Stimulated activated effector memory CD8-positive, alpha-beta T cell treated with anti-CD3 and anti-CD28 coated beads, Interleukin-12 subunit alpha, Interleukin-12 subunit beta, amount 100 ng/mL, for 72 hours (primary cell): ENCODE measurements around the gene CABP7.

Source experiments
- ATAC-seq: fragments of 150-1000 bp; cut with Tn5 transposase; 2 replicates; pipeline ENCODE4 v1.10.0; 2021
- DNase-seq, 2 donors: peaks; one replicate each; pipeline ENCODE4 v3.0.0; 2021 to 2022; ENCODE audit warnings: low spot score in 2 of 2
- H3K27ac Mint-ChIP-seq: one replicate; pipeline ENCODE4 v1.8.0; 2022; ENCODE audit warnings: mild to moderate bottlenecking, mixed read lengths
- H3K36me3 Mint-ChIP-seq: one replicate; pipeline ENCODE4 v1.8.0; 2022; ENCODE audit warnings: mild to moderate bottlenecking, mixed read lengths
- H3K4me1 Mint-ChIP-seq: one replicate; pipeline ENCODE4 v1.8.0; 2022; ENCODE audit warnings: mixed read lengths
- H3K4me3 Mint-ChIP-seq: one replicate; pipeline ENCODE4 v1.8.0; 2022; ENCODE audit warnings: mild to moderate bottlenecking, mixed read lengths
- H3K9me3 Mint-ChIP-seq: one replicate; pipeline ENCODE4 v1.8.0; 2022; ENCODE audit warnings: mixed read lengths

The CABP7 gene

GRCh38 chr22:29765905-29766631 lies 46.3 kb downstream of the CABP7 start:
- H3K4me1 Mint-ChIP-seq, result peaks cover 33% of the 10 kb centered on the region
- peaks cover 34% of the 10 kb centered on the region for H3K36me3 Mint-ChIP-seq
- H3K9me3 Mint-ChIP-seq, result no peaks in the 10 kb centered on the region
- ATAC-seq (peak; percentile 53), DNase-seq (peak in 1 of 2 donors; percentile 13)
- peak overlapping the region; percentile 99 for H3K4me3 Mint-ChIP-seq
- H3K27ac Mint-ChIP-seq, result peak overlapping the region; percentile 99

- H3K27ac Mint-ChIP-seq, result peak within 1 kb of the TSS; percentile 99
- DNase-seq (peak; percentile 75 to 93), ATAC-seq (peak; percentile 94)
- peaks cover 33% of the 10 kb centered on the region for H3K4me1 Mint-ChIP-seq
- H3K9me3 Mint-ChIP-seq, result no peaks in the 10 kb centered on the region
- H3K4me3 Mint-ChIP-seq, result peak within 1 kb of the TSS; percentile 99
- H3K36me3 Mint-ChIP-seq, result peaks cover 37% of the 10 kb centered on the region
Observed at GRCh38 chr22:29766632-29767170, 46.9 kb downstream of the CABP7 start, which contains the start of gene ZMAT5. ZMAT5 (minus strand) TSS chr22:29767007; CDS start chr22:29748544, 18,463 bp downstream.

DNA sequence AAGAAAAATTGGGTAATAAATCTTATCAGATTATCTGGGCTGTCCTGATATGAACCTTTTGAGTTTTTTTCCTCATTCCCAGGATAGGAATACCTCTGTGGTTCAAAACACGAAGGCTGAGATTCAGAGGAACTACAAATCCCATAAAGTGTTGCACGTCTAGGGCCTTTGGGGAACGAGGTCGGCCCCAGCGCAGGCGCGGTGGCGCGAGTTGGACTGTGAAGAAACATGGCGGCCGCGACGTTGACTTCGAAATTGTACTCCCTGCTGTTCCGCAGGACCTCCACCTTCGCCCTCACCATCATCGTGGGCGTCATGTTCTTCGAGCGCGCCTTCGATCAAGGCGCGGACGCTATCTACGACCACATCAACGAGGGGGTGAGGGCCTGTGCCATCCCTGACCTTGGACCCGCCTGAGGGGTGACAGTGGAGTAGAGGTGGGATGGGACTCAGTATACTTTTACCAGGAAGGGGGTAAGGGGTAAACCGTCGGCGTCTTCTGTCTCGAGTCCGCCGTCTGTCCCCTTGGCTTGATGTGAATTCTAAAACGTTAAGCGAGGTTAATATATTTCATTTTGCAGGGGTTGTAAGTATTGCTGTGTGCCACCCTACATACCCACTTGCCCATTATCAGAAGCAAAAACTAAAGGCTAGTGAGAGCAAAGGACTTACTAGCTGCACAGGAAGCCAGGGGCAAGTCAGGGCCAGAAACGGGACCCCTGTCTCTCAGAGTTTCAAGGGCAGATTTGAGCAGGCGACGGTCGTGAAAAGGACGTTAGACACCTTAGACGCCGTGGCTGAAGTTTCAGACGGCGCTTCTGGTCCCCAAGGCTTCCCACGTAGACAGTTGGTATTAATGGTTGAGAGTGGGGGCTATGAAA lies 47.6 kb downstream of the CABP7 start, which contains the start of gene UQCR10:
Gene UQCR10, plus strand, starts transcription at position 199 of the 881 bp plus-strand sequence. Its CDS starts 30 bp downstream, at position 229.
- Mint-ChIP-seq H3K4me3 (peak within 1 kb of the TSS; percentile 99), H3K36me3 (peaks cover 37% of the 10 kb centered on the region), H3K27ac (peak within 1 kb of the TSS; percentile 99), H3K4me1 (peaks cover 33% of the 10 kb centered on the region), H3K9me3 (no peaks in the 10 kb centered on the region)
- DNase-seq (peak; percentile 81 to 95), ATAC-seq (peak; percentile 88)

DNA sequence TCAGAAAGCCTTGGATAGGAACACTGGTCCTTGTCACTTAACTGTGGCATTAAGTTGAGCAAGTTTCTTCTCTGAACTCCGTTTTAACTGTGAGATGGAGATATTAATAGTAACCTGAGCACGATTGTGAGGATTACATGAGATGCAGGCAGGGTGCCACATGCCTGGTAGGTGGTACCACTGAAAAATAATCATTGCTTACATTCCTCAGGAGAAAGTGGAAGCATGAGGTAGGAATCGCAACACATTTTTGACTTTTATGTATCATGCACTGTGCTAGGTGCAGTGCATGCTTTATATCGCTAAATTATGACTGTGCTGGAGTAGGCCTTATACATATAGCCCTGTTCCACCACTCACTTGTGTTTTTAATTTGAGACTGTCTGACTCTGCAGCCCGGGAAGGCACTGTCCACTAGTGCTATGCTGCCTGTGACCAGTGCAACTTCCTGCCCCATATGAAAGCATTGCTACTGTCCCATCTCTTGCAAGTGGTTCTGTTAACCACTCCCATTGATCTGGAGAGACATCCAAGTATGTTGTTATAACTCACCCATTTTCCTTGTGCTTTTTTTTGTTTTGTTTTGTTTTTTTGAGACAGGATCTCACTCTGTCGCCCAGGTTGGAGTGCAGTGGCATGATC lies 48.4 kb downstream of the CABP7 start:
- Mint-ChIP-seq H3K27ac (peak overlapping the region; percentile 99), H3K4me1 (peaks cover 33% of the 10 kb centered on the region)

GRCh38 chr22:29769723-29770321 lies 50.0 kb downstream of the CABP7 start:
- Mint-ChIP-seq H3K27ac (no peak overlapping the region), H3K36me3 (peaks cover 37% of the 10 kb centered on the region), H3K9me3 (no peaks in the 10 kb centered on the region), H3K4me1 (peaks cover 33% of the 10 kb centered on the region), H3K4me3 (no peak overlapping the region)
- ATAC-seq, result no peak
- DNase-seq, result no peak

More for the DNA sequence above, 48.4 kb downstream of the CABP7 start:
- H3K36me3 Mint-ChIP-seq, result peaks cover 37% of the 10 kb centered on the region
- DNase-seq (no peak), ATAC-seq (no peak)
- H3K9me3 Mint-ChIP-seq, result no peaks in the 10 kb centered on the region
- peak overlapping the region; percentile 99 for H3K4me3 Mint-ChIP-seq

DNA sequence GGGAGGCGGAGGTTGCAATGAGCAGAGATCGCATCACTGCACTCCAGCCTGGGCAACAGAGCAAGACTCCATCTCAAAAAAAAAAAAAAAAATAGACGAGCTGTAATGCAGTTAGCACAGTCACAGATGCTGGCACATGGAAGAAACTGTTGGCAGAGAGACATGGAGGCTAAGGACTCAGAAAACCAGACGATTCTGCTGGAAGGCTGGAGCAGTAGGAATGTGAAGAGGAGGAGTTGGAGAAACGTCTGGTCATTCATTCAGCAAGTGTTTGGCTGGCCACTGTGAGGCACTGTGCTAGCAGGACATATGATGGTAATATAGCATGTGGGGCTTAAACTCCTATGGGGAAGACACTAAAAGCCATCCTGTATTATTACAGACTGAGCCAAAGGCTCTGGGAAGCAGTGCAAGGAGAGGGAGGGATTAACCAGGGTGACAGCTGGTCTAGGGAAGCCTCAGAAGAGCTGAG lies 52.4 kb downstream of the CABP7 start:
- H3K4me1 Mint-ChIP-seq, result peaks cover 18% of the 10 kb centered on the region
- H3K36me3 Mint-ChIP-seq, result peaks cover 37% of the 10 kb centered on the region
- no peak for ATAC-seq
- H3K4me3 Mint-ChIP-seq, result no peak overlapping the region
- no peak for DNase-seq
- no peak overlapping the region for H3K27ac Mint-ChIP-seq
- no peaks in the 10 kb centered on the region for H3K9me3 Mint-ChIP-seq

DNA sequence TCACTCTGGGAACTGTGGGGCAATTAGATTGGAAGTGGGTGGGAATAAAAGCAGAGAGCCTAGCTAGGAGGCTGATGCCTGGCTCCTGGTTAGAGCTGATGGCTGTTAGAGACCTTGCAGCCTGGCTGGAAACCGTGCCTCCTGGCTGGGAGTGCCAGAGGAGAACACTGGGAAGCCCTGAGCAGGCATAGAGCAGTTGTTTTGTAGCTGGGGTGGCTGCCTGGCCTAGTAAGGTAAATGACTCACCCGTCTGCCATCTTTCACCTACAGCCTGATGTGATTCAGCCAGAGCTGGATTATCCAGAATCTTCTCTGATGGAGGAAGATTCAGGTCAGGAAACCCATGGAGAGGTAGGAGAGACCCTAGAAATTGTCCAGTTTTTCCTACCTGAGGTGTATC lies 53.4 kb downstream of the CABP7 start:
- Mint-ChIP-seq H3K36me3 (peaks cover 31% of the 10 kb centered on the region), H3K27ac (no peak overlapping the region)

GRCh38 chr22:29780220-29780619 lies 60.4 kb downstream of the CABP7 start:
- ATAC-seq, result no peak
- no peaks in the 10 kb centered on the region for H3K4me1 Mint-ChIP-seq
- H3K4me3 Mint-ChIP-seq, result no peak overlapping the region
- no peak for DNase-seq
- no peaks in the 10 kb centered on the region for H3K36me3 Mint-ChIP-seq
- H3K9me3 Mint-ChIP-seq, result no peaks in the 10 kb centered on the region
- no peak overlapping the region for H3K27ac Mint-ChIP-seq

More for the DNA sequence above, 53.4 kb downstream of the CABP7 start:
- Mint-ChIP-seq H3K4me3 (no peak overlapping the region), H3K4me1 (peaks cover 7% of the 10 kb centered on the region), H3K9me3 (no peaks in the 10 kb centered on the region)
- DNase-seq (no peak), ATAC-seq (no peak)

GRCh38 chr22:29780748-29781676 lies 61.2 kb downstream of the CABP7 start:
- Mint-ChIP-seq H3K27ac (no peak overlapping the region), H3K4me3 (no peak overlapping the region)
- no peak for DNase-seq

More at GRCh38 chr22:29780748-29781676, 61.2 kb downstream of the CABP7 start:
- ATAC-seq, result no peak
- H3K4me1 Mint-ChIP-seq, result no peaks in the 10 kb centered on the region
- H3K9me3 Mint-ChIP-seq, result no peaks in the 10 kb centered on the region
- H3K36me3 Mint-ChIP-seq, result no peaks in the 10 kb centered on the region
